Suprapubic skin (tissue), 3 donors: Measurements from ENCODE around the gene GPI.

Source experiments
- POLR2A ChIP-seq, 2 donors: fragments of 450-650 bp; IDR thresholded peaks; one replicate each; pipeline ENCODE4 v1.6.1; 2017; ENCODE audit warnings: antibody characterized with exemption in 2 of 2, mild to moderate bottlenecking in 2 of 2, moderate library complexity in 2 of 2
- TF ChIP-seq, protein P1 (sequence below), 2 donors: fragments of 200-600 bp in 1 of 2; fragments of 450-650 bp in 1 of 2; sonication (generic) in 1 of 2; IDR thresholded peaks; one replicate each; pipeline ENCODE4 v1.5.1; 2016 to 2019; ENCODE audit warnings: antibody characterized with exemption in 2 of 2, mild to moderate bottlenecking in 1 of 2, moderate library complexity in 1 of 2

DNA sequence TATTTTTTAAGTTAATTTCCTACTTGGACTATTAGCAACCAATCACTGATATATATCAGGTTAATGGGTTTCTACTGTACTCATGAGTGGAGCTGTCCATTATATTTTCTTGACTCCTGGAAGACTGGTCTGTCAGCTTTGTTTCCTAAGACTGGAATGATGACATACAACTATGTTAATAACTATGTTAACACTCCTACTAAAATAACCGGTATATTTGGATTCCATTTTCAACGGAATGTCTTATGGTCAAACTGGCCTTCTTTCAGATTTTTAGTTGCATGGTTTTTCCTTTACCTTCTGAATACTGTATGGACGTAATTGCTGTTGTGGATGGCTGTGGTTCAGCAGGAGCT lies 45.8 kb upstream of the GPI start:
- TF ChIP-seq POLR2A (IDR thresholded peaks at IDR 0.05): no peak
- TF ChIP-seq, protein P1, sequence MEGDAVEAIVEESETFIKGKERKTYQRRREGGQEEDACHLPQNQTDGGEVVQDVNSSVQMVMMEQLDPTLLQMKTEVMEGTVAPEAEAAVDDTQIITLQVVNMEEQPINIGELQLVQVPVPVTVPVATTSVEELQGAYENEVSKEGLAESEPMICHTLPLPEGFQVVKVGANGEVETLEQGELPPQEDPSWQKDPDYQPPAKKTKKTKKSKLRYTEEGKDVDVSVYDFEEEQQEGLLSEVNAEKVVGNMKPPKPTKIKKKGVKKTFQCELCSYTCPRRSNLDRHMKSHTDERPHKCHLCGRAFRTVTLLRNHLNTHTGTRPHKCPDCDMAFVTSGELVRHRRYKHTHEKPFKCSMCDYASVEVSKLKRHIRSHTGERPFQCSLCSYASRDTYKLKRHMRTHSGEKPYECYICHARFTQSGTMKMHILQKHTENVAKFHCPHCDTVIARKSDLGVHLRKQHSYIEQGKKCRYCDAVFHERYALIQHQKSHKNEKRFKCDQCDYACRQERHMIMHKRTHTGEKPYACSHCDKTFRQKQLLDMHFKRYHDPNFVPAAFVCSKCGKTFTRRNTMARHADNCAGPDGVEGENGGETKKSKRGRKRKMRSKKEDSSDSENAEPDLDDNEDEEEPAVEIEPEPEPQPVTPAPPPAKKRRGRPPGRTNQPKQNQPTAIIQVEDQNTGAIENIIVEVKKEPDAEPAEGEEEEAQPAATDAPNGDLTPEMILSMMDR (IDR thresholded peaks at IDR 0.05): no peak
